BJ (cell line): ENCODE measurements around the gene BOLA3. TPM values are rescaled to one million over a fixed set of nuclear protein-coding genes. Genes with fewer than 3 reads are reported as not detected.
"Not testable (repeated sequence)": the region's sequence is repeated elsewhere in the genome, so short reads cannot be mapped to it uniquely, and the experiment has no call there.

Source experiments
- CTCF ChIA-PET: fragments of 350-600 bp; formaldehyde crosslinking; extraction: SDS; loops from one replicate; lab custom pipeline; 2021; ENCODE audit warnings: antibody characterized with exemption, inconsistent platforms; lab: Yijun Ruan, JAX
- POLR2A ChIA-PET: fragments of 300-600 bp; sonication (Branson Sonifier 250); formaldehyde crosslinking; extraction: SDS; loops from one replicate; lab custom pipeline; 2021; ENCODE audit warnings: antibody characterized with exemption; lab: Charles Lee
- DNase-seq: peaks from one replicate; pipeline ENCODE4 v3.0.0-alpha.2; 2011; ENCODE audit warnings: low read depth
- H3K27me3 ChIP-seq: 2 replicates; pipeline ENCODE4 v1.6.0; 2011; ENCODE audit warnings: low read length; ENCODE audit not compliant: control insufficient read depth, insufficient read depth
- H3K36me3 ChIP-seq: 2 replicates; pipeline ENCODE4 v1.5.1; 2011; ENCODE audit warnings: low read length; ENCODE audit not compliant: control insufficient read depth, insufficient read depth
- H3K4me3 ChIP-seq: 2 replicates; pipeline ENCODE4 v1.5.1; 2011; ENCODE audit warnings: low read depth, mild to moderate bottlenecking, control low read depth, low read length
- polyA plus RNA-seq: library from polyadenylated mRNA; depleted of rRNA; stranded (reverse); fragments of >200 nt; gene quantifications from 2 replicates; pipeline ENCODE4 v1.2.3, GENCODE V29; 2011
- TF ChIP-seq, protein P1 (sequence below): IDR thresholded peaks from 2 replicates; pipeline ENCODE4 v1.5.1; 2011; ENCODE audit warnings: low read depth, mild to moderate bottlenecking, control low read depth, inconsistent platforms, low read length, moderate library complexity; ENCODE audit not compliant: insufficient read depth

BOLA3 gene
- polyA plus RNA-seq, 1 experiment, result 11.4 TPM

DNA sequence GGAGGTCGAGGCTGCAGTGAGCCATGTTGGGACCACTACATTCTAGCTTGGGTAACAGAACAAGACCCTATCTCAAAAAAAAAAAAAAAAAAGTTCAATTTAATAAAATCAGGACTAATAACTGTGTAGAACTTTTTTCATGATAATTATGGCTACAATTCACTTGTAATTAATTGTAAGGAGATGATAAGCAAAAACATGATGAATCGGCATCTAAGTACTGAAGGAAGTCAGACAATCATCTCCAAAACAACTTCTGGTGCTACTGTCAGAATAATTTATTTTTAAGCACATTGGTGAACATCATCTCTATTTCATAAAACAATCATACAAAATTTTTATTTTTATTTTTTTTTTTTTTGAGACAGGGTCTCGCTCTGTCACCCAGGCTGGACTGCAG, 41.0 kb upstream of the BOLA3 start:
- H3K36me3 ChIP-seq, result no peaks in the 10 kb centered on the region
- no peak overlapping the region for H3K4me3 ChIP-seq
- POLR2A ChIA-PET, result interaction anchor here (0.5 to 1.3 kb wide), 2 partner anchors 10 to 553 kb away, joined by 4 to 14 read pairs; partner anchors contain the start of gene MOB1A
- no peak for DNase-seq
- H3K27me3 ChIP-seq, result peaks cover 2% of the 10 kb centered on the region; the same call in 1 of the 2 replicates
- TF ChIP-seq, protein P1, sequence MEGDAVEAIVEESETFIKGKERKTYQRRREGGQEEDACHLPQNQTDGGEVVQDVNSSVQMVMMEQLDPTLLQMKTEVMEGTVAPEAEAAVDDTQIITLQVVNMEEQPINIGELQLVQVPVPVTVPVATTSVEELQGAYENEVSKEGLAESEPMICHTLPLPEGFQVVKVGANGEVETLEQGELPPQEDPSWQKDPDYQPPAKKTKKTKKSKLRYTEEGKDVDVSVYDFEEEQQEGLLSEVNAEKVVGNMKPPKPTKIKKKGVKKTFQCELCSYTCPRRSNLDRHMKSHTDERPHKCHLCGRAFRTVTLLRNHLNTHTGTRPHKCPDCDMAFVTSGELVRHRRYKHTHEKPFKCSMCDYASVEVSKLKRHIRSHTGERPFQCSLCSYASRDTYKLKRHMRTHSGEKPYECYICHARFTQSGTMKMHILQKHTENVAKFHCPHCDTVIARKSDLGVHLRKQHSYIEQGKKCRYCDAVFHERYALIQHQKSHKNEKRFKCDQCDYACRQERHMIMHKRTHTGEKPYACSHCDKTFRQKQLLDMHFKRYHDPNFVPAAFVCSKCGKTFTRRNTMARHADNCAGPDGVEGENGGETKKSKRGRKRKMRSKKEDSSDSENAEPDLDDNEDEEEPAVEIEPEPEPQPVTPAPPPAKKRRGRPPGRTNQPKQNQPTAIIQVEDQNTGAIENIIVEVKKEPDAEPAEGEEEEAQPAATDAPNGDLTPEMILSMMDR, result no peak
- CTCF ChIA-PET, result interaction anchor here (1.0 to 1.6 kb wide), 3 partner anchors 9 to 41 kb away, joined by 3 to 8 read pairs (median 4); partner anchors contain the start of genes BOLA3 and MTHFD2

DNA sequence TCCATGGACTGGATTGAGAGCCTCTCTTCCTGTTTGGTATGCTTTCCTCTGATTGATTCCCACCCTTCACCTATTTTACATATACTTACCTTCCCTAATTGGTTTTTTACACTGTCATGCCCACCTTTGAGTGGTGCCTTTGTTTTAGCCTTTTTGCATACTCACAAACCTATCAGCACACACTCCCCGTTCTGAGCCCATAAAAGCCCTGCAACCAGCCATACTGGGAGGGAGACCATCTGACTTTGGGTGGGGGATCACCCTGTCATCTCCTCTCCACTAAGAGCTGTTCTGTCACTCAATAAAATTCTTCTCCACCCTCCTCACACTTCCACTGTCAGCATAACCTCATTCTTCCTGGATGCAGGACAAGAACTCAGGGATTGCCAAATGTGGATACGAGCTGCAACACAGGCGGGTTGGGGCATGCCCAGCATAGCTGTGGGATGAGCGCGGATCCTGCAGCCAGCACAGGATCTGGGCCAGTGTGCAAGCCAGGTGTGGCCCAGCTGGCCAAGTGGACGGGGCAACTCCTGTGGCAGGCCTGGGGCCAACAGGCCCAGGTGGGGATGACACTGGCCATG, 40.4 kb upstream of the BOLA3 start:
- POLR2A ChIA-PET, result interaction anchor here (0.5 to 1.3 kb wide), 2 partner anchors 10 to 554 kb away, joined by 4 to 14 read pairs; partner anchors contain the start of gene MOB1A

DNA sequence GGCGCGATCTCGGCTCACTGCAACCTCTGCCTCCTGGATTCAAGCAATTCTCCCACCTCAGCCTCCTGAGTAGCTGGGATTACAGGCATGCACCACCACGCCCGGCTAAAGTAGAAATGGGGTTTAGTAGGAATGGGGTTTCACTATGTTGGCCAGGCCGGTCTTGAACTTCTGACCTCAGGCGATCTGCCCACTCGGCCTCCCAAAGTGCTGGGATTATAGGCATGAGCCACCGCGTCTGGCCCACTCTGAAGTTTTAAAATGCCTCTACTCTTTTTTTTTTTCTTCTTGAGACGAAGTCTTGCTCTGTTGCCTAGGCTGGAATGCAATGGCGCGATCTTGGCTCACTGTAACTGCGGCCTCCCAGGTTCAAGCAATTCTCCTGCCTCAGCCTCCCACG, 39.0 kb upstream of the BOLA3 start:
- CTCF ChIA-PET, H3K4me3 ChIP-seq, H3K36me3 ChIP-seq, H3K27me3 ChIP-seq, DNase-seq, POLR2A ChIA-PET: not testable (repeated sequence)

More for the DNA sequence above, 40.4 kb upstream of the BOLA3 start:
- CTCF ChIA-PET, result interaction anchor here (0.5 to 1.6 kb wide), 4 partner anchors 9 to 62 kb away, joined by 3 to 8 read pairs (median 4); partner anchors contain the start of genes BOLA3 and MTHFD2
- TF ChIP-seq, protein P1, result no peak
- DNase-seq, result peak; percentile 51
- Histone ChIP-seq H3K4me3 (no peak overlapping the region), H3K36me3 (no peaks in the 10 kb centered on the region), H3K27me3 (peaks cover 2% of the 10 kb centered on the region; the same call in 1 of the 2 replicates)

DNA sequence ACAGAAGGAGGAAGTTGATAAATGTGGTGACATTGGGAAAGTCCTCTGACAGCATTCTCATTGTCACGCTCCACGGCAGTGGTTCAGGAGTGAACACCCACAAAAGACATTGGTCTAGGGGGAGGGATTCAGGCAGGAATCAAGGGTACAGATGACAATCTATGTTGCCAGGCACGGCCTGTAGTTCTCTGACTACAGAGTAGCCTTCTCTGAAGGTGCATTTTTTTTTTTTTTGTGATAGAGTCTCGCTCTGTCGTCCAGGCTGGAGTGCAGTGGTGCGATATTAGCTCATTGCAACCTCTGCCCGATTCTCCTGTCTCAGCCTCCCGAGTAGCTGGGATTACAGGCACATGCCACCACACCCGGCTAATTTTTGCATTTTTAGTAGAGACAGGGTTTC, 38.3 kb upstream of the BOLA3 start:
- ChIA-PET POLR2A (no interaction called here), CTCF (no interaction called here)
- Histone ChIP-seq H3K4me3 (no peak overlapping the region), H3K36me3 (no peaks in the 10 kb centered on the region), H3K27me3 (no peaks in the 10 kb centered on the region)
- TF ChIP-seq, protein P1, result no peak
- no peak for DNase-seq

DNA sequence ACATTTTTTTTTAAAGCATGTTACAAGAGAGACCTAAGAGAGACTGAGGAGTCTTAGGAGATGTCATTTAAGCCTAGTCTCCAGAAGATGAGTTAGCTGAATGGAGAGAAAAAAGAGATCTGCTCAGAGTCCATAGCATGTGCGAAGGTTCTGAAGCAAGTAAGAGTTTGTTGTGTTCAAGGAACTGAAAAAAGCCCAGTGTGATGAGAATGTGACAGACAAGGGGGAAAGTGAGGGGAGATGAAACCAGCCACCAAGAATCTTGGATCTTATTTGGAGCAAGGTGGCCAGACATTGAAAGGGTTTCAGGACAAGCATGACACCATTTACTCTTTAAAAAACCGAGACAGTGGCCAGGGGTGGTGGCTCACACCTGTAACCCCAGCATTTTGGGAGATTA, 36.2 kb upstream of the BOLA3 start:
- CTCF ChIA-PET, result no interaction called here
- no peak for DNase-seq
- H3K4me3 ChIP-seq, result no peak overlapping the region
- TF ChIP-seq, protein P1, result no peak
- POLR2A ChIA-PET, result no interaction called here
- H3K27me3 ChIP-seq, result no peaks in the 10 kb centered on the region
- H3K36me3 ChIP-seq, result no peaks in the 10 kb centered on the region

DNA sequence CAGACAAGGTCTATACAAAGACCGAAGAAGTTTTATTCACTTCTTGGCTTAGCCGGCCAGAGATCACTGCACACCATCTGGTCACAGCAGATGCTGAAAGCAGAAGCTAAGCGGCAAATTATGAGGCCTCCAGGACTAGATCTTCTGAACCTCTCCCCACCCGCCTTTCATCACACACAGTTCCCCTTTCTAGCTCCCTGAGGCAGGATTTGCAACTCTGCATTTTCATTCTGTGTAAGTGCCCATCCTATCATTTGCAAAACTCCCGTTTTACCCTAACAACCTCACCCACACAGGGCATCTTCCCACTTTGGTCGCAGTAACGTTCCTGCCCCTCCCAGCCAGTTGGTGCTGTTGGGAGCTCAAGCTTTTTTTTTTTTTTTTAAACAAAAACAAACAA, 34.0 kb upstream of the BOLA3 start:
- no peaks in the 10 kb centered on the region for H3K36me3 ChIP-seq
- H3K27me3 ChIP-seq, result no peaks in the 10 kb centered on the region
- POLR2A ChIA-PET, result interaction anchor here (0.7 kb wide), 1 partner anchor 1257 kb away, joined by 9 read pairs; no protein-coding TSS in a partner anchor
- TF ChIP-seq, protein P1, result no peak
- H3K4me3 ChIP-seq, result no peak overlapping the region
- no peak for DNase-seq
- CTCF ChIA-PET, result interaction anchor here (0.6 to 1.3 kb wide), 2 partner anchors 17 to 104 kb away, joined by 3 to 4 read pairs; partner anchors contain the start of gene MTHFD2
